ENCODE data around the gene NNT. TPM values are rescaled to one million over a fixed set of nuclear protein-coding genes. Genes with fewer than 3 reads are reported as not detected.

Gene NNT
- polyA plus RNA-seq, 1 donor (not counting 4 experiments of a cell fraction or from before 2014, with no cell fraction given): 23.3 TPM

DNA sequence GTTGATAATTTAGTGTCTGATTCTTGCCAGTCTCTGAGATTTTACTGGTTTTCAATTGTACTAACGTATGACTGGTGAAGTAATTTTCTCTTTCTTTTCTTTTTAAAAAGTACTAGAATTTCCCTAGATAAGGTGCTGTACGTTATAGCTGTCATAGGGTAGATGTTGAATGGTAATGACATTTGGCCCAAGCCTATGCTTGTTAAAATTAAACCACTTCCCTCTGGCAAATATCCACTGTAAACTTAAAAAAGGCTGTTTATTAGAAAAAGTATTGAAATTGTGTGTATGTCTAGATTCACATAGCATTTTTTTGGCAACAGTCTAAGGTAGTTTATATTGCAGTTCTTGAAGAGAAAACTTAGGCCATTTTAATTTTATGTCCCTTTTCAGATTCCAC lies 97.6 kb downstream of the NNT start:
- TF ChIP-seq, protein P1, sequence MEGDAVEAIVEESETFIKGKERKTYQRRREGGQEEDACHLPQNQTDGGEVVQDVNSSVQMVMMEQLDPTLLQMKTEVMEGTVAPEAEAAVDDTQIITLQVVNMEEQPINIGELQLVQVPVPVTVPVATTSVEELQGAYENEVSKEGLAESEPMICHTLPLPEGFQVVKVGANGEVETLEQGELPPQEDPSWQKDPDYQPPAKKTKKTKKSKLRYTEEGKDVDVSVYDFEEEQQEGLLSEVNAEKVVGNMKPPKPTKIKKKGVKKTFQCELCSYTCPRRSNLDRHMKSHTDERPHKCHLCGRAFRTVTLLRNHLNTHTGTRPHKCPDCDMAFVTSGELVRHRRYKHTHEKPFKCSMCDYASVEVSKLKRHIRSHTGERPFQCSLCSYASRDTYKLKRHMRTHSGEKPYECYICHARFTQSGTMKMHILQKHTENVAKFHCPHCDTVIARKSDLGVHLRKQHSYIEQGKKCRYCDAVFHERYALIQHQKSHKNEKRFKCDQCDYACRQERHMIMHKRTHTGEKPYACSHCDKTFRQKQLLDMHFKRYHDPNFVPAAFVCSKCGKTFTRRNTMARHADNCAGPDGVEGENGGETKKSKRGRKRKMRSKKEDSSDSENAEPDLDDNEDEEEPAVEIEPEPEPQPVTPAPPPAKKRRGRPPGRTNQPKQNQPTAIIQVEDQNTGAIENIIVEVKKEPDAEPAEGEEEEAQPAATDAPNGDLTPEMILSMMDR (optimal IDR thresholded peaks at IDR 0.05 in 1 of 3, IDR thresholded peaks at IDR 0.05 in 1 of 3, conservative IDR thresholded peaks at IDR 0.05 in 1 of 3; ENCODE audit: extremely low read depth in 1 of 3, insufficient read depth in 2 of 3, low read length in 3 of 3): no peak
- no peak for TF ChIP-seq EZH2 (IDR thresholded peaks at IDR 0.05; ENCODE audit: low read length)
- H3K9me1 ChIP-seq (ENCODE audit: control insufficient read depth, extremely low read depth, insufficient read depth, low read length): no peaks in the 10 kb centered on the region

DNA sequence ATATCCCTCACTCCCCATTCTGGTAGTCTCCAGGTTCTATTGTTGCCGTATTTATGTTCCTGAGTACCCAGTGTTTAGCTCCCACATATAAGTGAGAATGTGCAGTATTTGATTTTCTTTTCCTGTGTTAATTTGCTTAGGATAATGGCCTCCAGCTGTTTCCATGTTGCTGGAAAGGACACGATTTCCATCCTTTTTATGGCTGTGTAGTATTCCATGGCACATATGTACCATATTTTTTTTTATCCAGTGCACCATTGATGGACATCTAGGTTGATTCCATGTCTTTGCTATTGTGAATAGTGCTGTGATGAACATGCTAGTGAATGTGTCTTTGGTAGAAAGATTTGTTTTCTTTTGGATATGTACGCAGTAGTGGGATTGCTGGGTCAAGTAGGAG lies 98.2 kb downstream of the NNT start:
- Histone ChIP-seq H3K27me3 (ENCODE audit: control insufficient read depth, extremely low read depth, insufficient read depth, low read length) (no peaks in the 10 kb centered on the region), H3K9ac (ENCODE audit: control insufficient read depth, extremely low read depth, insufficient read depth, low read length) (no peak overlapping the region), H3K4me1 (ENCODE audit: control insufficient read depth, extremely low read depth, insufficient read depth, low read length) (no peaks in the 10 kb centered on the region), H4K20me1 (ENCODE audit: control insufficient read depth, extremely low read depth, insufficient read depth, low read length) (no peaks in the 10 kb centered on the region), H3K4me2 (ENCODE audit: control insufficient read depth, extremely low read depth, insufficient read depth, low read depth, low read length) (no peak overlapping the region), H3K36me3 (ENCODE audit: control insufficient read depth in 2 of 2, extremely low read depth in 1 of 2, insufficient read depth in 2 of 2, low read length in 2 of 2) (no peaks in the 10 kb centered on the region), H3K79me2 (ENCODE audit: control insufficient read depth, insufficient read depth, low read length) (no peaks in the 10 kb centered on the region), H2AFZ (ENCODE audit: control insufficient read depth, low read length) (no peak overlapping the region), H3K27ac (ENCODE audit: control insufficient read depth, insufficient read depth, low read length) (no peak overlapping the region), H3K4me3 (ENCODE audit: control insufficient read depth in 2 of 3, extremely low read depth in 1 of 3, insufficient read depth in 2 of 3, low read depth in 1 of 3, low read length in 3 of 3) (no peak overlapping the region), H3K9me1 (ENCODE audit: control insufficient read depth, extremely low read depth, insufficient read depth, low read length) (no peaks in the 10 kb centered on the region), H3K9me3 (ENCODE audit: control insufficient read depth, low read depth, low read length) (no peaks in the 10 kb centered on the region)
- dilution Hi-C loops (cut with MboI; ENCODE audit: extremely low pct_ligation_motif_present, low sequenced_read_pairs): no loop called here
- no peak for FAIRE-seq
- TF ChIP-seq, protein P1 (optimal IDR thresholded peaks at IDR 0.05 in 1 of 3, IDR thresholded peaks at IDR 0.05 in 1 of 3, conservative IDR thresholded peaks at IDR 0.05 in 1 of 3; ENCODE audit: extremely low read depth in 1 of 3, insufficient read depth in 2 of 3, low read length in 3 of 3): no peak
- no peak for TF ChIP-seq EZH2 (IDR thresholded peaks at IDR 0.05; ENCODE audit: low read length)
- no peak for DNase-seq (ENCODE audit: low read depth, low spot score)

More for the DNA sequence above, 97.6 kb downstream of the NNT start:
- H3K9me3 ChIP-seq (ENCODE audit: control insufficient read depth, low read depth, low read length): no peaks in the 10 kb centered on the region
- H2AFZ ChIP-seq (ENCODE audit: control insufficient read depth, low read length): no peak overlapping the region
- H3K4me1 ChIP-seq (ENCODE audit: control insufficient read depth, extremely low read depth, insufficient read depth, low read length): no peaks in the 10 kb centered on the region
- H3K4me3 ChIP-seq (ENCODE audit: control insufficient read depth in 2 of 3, extremely low read depth in 1 of 3, insufficient read depth in 2 of 3, low read depth in 1 of 3, low read length in 3 of 3): no peak overlapping the region
- H3K4me2 ChIP-seq (ENCODE audit: control insufficient read depth, extremely low read depth, insufficient read depth, low read depth, low read length): no peak overlapping the region
- H3K9ac ChIP-seq (ENCODE audit: control insufficient read depth, extremely low read depth, insufficient read depth, low read length): no peak overlapping the region
- no peak for FAIRE-seq
- no peaks in the 10 kb centered on the region for H4K20me1 ChIP-seq (ENCODE audit: control insufficient read depth, extremely low read depth, insufficient read depth, low read length)
- DNase-seq (ENCODE audit: low read depth, low spot score): no peak
- no peaks in the 10 kb centered on the region for H3K27me3 ChIP-seq (ENCODE audit: control insufficient read depth, extremely low read depth, insufficient read depth, low read length)
- dilution Hi-C loops (cut with MboI; ENCODE audit: extremely low pct_ligation_motif_present, low sequenced_read_pairs): no loop called here
- no peak overlapping the region for H3K27ac ChIP-seq (ENCODE audit: control insufficient read depth, insufficient read depth, low read length)
- H3K79me2 ChIP-seq (ENCODE audit: control insufficient read depth, insufficient read depth, low read length): no peaks in the 10 kb centered on the region
- no peaks in the 10 kb centered on the region for H3K36me3 ChIP-seq (ENCODE audit: control insufficient read depth in 2 of 2, extremely low read depth in 1 of 2, insufficient read depth in 2 of 2, low read length in 2 of 2)

All from keratinocyte (primary cell).